GM06990 (cell line): Measurements from ENCODE around the gene ENO1.
"Not testable (repeated sequence)": the region's sequence is repeated elsewhere in the genome, so short reads cannot be mapped to it uniquely, and the experiment has no call there.

Experiments used
- DNase-seq: peaks from one replicate; pipeline ENCODE4 v3.0.0-alpha.2; 2011; ENCODE audit not compliant: insufficient read length; ENCODE audit errors: extremely low read depth
- H3K27me3 ChIP-seq: replicated peaks from 2 replicates; pipeline ENCODE4 v1.6.0; 2011; ENCODE audit warnings: low read length; ENCODE audit not compliant: control insufficient read depth, insufficient read depth
- H3K36me3 ChIP-seq: 2 replicates; pipeline ENCODE4 v1.5.1; 2011; ENCODE audit warnings: low read length; ENCODE audit not compliant: control insufficient read depth, insufficient read depth
- H3K4me3 ChIP-seq: replicated peaks from 2 replicates; pipeline ENCODE4 v1.5.1; 2011; ENCODE audit warnings: low read depth, mild to moderate bottlenecking, control low read depth, low read length
- CTCF ChIP-seq: IDR thresholded peaks from 2 replicates; pipeline ENCODE4 v1.5.1; 2011; ENCODE audit warnings: low read length, control low read depth, mild to moderate bottlenecking, inconsistent platforms; ENCODE audit not compliant: insufficient read depth, poor library complexity, severe bottlenecking

The ENO1 gene

GRCh38 chr1:8902765-8903164 is 24.3 kb upstream of the ENO1 start:
- no peak overlapping the region for H3K4me3 ChIP-seq
- no peak for DNase-seq
- H3K27me3 ChIP-seq = no peaks in the 10 kb centered on the region
- no peaks in the 10 kb centered on the region for H3K36me3 ChIP-seq
- TF ChIP-seq CTCF = no peak

GRCh38 chr1:8900684-8901083 is 22.2 kb upstream of the ENO1 start:
- H3K4me3 ChIP-seq, DNase-seq, H3K36me3 ChIP-seq, H3K27me3 ChIP-seq: not testable (repeated sequence)

- no peak for DNase-seq
- no peak for TF ChIP-seq CTCF
- no peaks in the 10 kb centered on the region for H3K27me3 ChIP-seq
- H3K36me3 ChIP-seq = no peaks in the 10 kb centered on the region
- H3K4me3 ChIP-seq = no peak overlapping the region
Observed at GRCh38 chr1:8899046-8899445, 20.6 kb upstream of the ENO1 start.

GRCh38 chr1:8898418-8898817 is 19.9 kb upstream of the ENO1 start:
- H3K27me3 ChIP-seq, DNase-seq, H3K36me3 ChIP-seq, H3K4me3 ChIP-seq: not testable (repeated sequence)

- not testable (repeated sequence) for DNase-seq, H3K36me3 ChIP-seq, H3K4me3 ChIP-seq, H3K27me3 ChIP-seq
Observed at GRCh38 chr1:8897505-8897904, 19.0 kb upstream of the ENO1 start.

GRCh38 chr1:8896775-8897174 is 18.3 kb upstream of the ENO1 start:
- H3K27me3 ChIP-seq, H3K36me3 ChIP-seq, DNase-seq, H3K4me3 ChIP-seq: not testable (repeated sequence)

GRCh38 chr1:8892026-8892425 is 13.5 kb upstream of the ENO1 start:
- no peaks in the 10 kb centered on the region for H3K27me3 ChIP-seq
- no peak overlapping the region for H3K4me3 ChIP-seq
- DNase-seq = no peak
- no peaks in the 10 kb centered on the region for H3K36me3 ChIP-seq
- TF ChIP-seq CTCF = no peak

GRCh38 chr1:8891401-8891800 is 12.9 kb upstream of the ENO1 start:
- Histone ChIP-seq H3K36me3 (no peaks in the 10 kb centered on the region), H3K27me3 (no peaks in the 10 kb centered on the region), H3K4me3 (no peak overlapping the region)
- TF ChIP-seq CTCF = no peak
- no peak for DNase-seq
